ENCODE measurements around the gene NAALADL2. TPM values are rescaled to one million over a fixed set of nuclear protein-coding genes. Genes with fewer than 3 reads are reported as not detected.

The NAALADL2 gene
- total RNA-seq, 1 experiment from 2014 or later: 0.63 TPM

- DNase-seq (ENCODE audit: low read depth): no peak
Measured at GRCh38 chr3:175297216-175297615, 438.1 kb downstream of the NAALADL2 start.

- no peak for DNase-seq (ENCODE audit: low read depth)
Measured at GRCh38 chr3:175301741-175302140, 442.6 kb downstream of the NAALADL2 start.

GRCh38 chr3:175304404-175304803 is 445.3 kb downstream of the NAALADL2 start:
- DNase-seq (ENCODE audit: low read depth): no peak

GRCh38 chr3:175307642-175308041 is 448.5 kb downstream of the NAALADL2 start:
- no peak for DNase-seq (ENCODE audit: low read depth)

GRCh38 chr3:175308097-175308496 is 449.0 kb downstream of the NAALADL2 start:
- DNase-seq (ENCODE audit: low read depth): no peak

GRCh38 chr3:175310046-175310445 is 450.9 kb downstream of the NAALADL2 start:
- DNase-seq (ENCODE audit: low read depth): no peak

GRCh38 chr3:175311404-175311803 is 452.3 kb downstream of the NAALADL2 start:
- DNase-seq (ENCODE audit: low read depth): no peak

- no peak for DNase-seq (ENCODE audit: low read depth)
Measured at GRCh38 chr3:175311946-175312345, 452.8 kb downstream of the NAALADL2 start.

- DNase-seq (ENCODE audit: low read depth): no peak
Measured at GRCh38 chr3:175312791-175313190, 453.7 kb downstream of the NAALADL2 start.

- DNase-seq (ENCODE audit: low read depth): no peak
Measured at GRCh38 chr3:175316799-175317198, 457.7 kb downstream of the NAALADL2 start.

GRCh38 chr3:175325440-175325839 is 466.3 kb downstream of the NAALADL2 start:
- no peak for DNase-seq (ENCODE audit: low read depth)

GRCh38 chr3:175326041-175326440 is 466.9 kb downstream of the NAALADL2 start:
- no peak for DNase-seq (ENCODE audit: low read depth)

GRCh38 chr3:175329373-175329772 is 470.2 kb downstream of the NAALADL2 start:
- DNase-seq (ENCODE audit: low read depth): no peak

- no peak for DNase-seq (ENCODE audit: low read depth)
Measured at GRCh38 chr3:175335229-175335628, 476.1 kb downstream of the NAALADL2 start.

- no peak for DNase-seq (ENCODE audit: low read depth)
Measured at GRCh38 chr3:175336406-175337133, 477.4 kb downstream of the NAALADL2 start.

GRCh38 chr3:175337631-175338030 is 478.5 kb downstream of the NAALADL2 start:
- DNase-seq (ENCODE audit: low read depth): no peak

- DNase-seq (ENCODE audit: low read depth): peak; percentile 74
Measured at GRCh38 chr3:175338775-175339535, 479.8 kb downstream of the NAALADL2 start.

- DNase-seq (ENCODE audit: low read depth): no peak
Measured at GRCh38 chr3:175340338-175341015, 481.3 kb downstream of the NAALADL2 start.

- DNase-seq (ENCODE audit: low read depth): no peak
Measured at GRCh38 chr3:175342196-175342595, 483.1 kb downstream of the NAALADL2 start.

GRCh38 chr3:175343946-175344345 is 484.8 kb downstream of the NAALADL2 start:
- DNase-seq (ENCODE audit: low read depth): no peak

- DNase-seq (ENCODE audit: low read depth): peak; percentile 85
Measured at GRCh38 chr3:175346573-175347356, 487.6 kb downstream of the NAALADL2 start.

Data from HT1080 (cell line).